ENCODE results near the gene NLRP1.

The NLRP1 gene

GRCh38 chr17:5605452-5605851 is 21.1 kb upstream of the NLRP1 start:
- FAIRE-seq (no peak), DNase-seq (ENCODE audit: insufficient read length, low spot score) (no peak)
- no peak for TF ChIP-seq POLR2A (IDR thresholded peaks at IDR 0.05; ENCODE audit: low read depth, low read length)

- no peak for DNase-seq (ENCODE audit: insufficient read length, low spot score)
- FAIRE-seq: no peak
- TF ChIP-seq POLR2A (IDR thresholded peaks at IDR 0.05; ENCODE audit: low read depth, low read length): no peak
These were observed 15.7 kb upstream of the NLRP1 start for GRCh38 chr17:5600041-5600440.

GRCh38 chr17:5598457-5598856 is 14.1 kb upstream of the NLRP1 start:
- FAIRE-seq (no peak), DNase-seq (ENCODE audit: insufficient read length, low spot score) (no peak)
- no peak for TF ChIP-seq POLR2A (IDR thresholded peaks at IDR 0.05; ENCODE audit: low read depth, low read length)

- DNase-seq (ENCODE audit: insufficient read length, low spot score): no peak
- FAIRE-seq: no peak
- no peak for TF ChIP-seq POLR2A (IDR thresholded peaks at IDR 0.05; ENCODE audit: low read depth, low read length)
These were observed 12.1 kb upstream of the NLRP1 start for GRCh38 chr17:5596421-5596820.

- DNase-seq (ENCODE audit: insufficient read length, low spot score) (no peak), FAIRE-seq (no peak)
- no peak for TF ChIP-seq POLR2A (IDR thresholded peaks at IDR 0.05; ENCODE audit: low read depth, low read length)
These were observed 11.5 kb upstream of the NLRP1 start for GRCh38 chr17:5595831-5596230.

GRCh38 chr17:5592382-5592781 is 8.1 kb upstream of the NLRP1 start:
- TF ChIP-seq POLR2A (IDR thresholded peaks at IDR 0.05; ENCODE audit: low read depth, low read length): no peak
- DNase-seq (ENCODE audit: insufficient read length, low spot score) (no peak), FAIRE-seq (no peak)

GRCh38 chr17:5591966-5592365 is 7.7 kb upstream of the NLRP1 start:
- FAIRE-seq: no peak
- TF ChIP-seq POLR2A (IDR thresholded peaks at IDR 0.05; ENCODE audit: low read depth, low read length): no peak
- no peak for DNase-seq (ENCODE audit: insufficient read length, low spot score)

- FAIRE-seq (no peak), DNase-seq (ENCODE audit: insufficient read length, low spot score) (no peak)
These were observed 4.3 kb upstream of the NLRP1 start for GRCh38 chr17:5588584-5588983.

GRCh38 chr17:5587438-5588032 is 3.2 kb upstream of the NLRP1 start:
- no peak for TF ChIP-seq POLR2A (IDR thresholded peaks at IDR 0.05; ENCODE audit: low read depth, low read length)
- FAIRE-seq (no peak), DNase-seq (ENCODE audit: insufficient read length, low spot score) (peak; percentile 53)

More at GRCh38 chr17:5588584-5588983, 4.3 kb upstream of the NLRP1 start:
- TF ChIP-seq POLR2A (IDR thresholded peaks at IDR 0.05; ENCODE audit: low read depth, low read length): no peak

GRCh38 chr17:5585836-5586521 is 1.7 kb upstream of the NLRP1 start:
- FAIRE-seq: no peak

GRCh38 chr17:5585287-5585794 is 1.0 kb upstream of the NLRP1 start:
- DNase-seq (ENCODE audit: insufficient read length, low spot score) (no peak), FAIRE-seq (no peak)
- no peak for TF ChIP-seq POLR2A (IDR thresholded peaks at IDR 0.05; ENCODE audit: low read depth, low read length)

More at GRCh38 chr17:5585836-5586521, 1.7 kb upstream of the NLRP1 start:
- no peak for TF ChIP-seq POLR2A (IDR thresholded peaks at IDR 0.05; ENCODE audit: low read depth, low read length)
- DNase-seq (ENCODE audit: insufficient read length, low spot score): no peak

GRCh38 chr17:5583426-5584382 is 605 bp downstream of the NLRP1 start:
- no peak for TF ChIP-seq POLR2A (IDR thresholded peaks at IDR 0.05; ENCODE audit: low read depth, low read length)
- DNase-seq (ENCODE audit: insufficient read length, low spot score) (no peak), FAIRE-seq (no peak)

- FAIRE-seq (no peak), DNase-seq (ENCODE audit: insufficient read length, low spot score) (no peak)
- no peak for TF ChIP-seq POLR2A (IDR thresholded peaks at IDR 0.05; ENCODE audit: low read depth, low read length)
These were observed 1.8 kb downstream of the NLRP1 start for GRCh38 chr17:5582209-5583185.
